Activated T-helper 1 cell treated with anti-CD3 and anti-CD28 coated beads, Interleukin-2, amount 50 U/mL, for 16 hours (primary cell): ENCODE measurements around the gene LBHD2.
"Not testable (repeated sequence)": the region's sequence is repeated elsewhere in the genome, so short reads cannot be mapped to it uniquely, and the experiment has no call there.

Experiments used
- DNase-seq, 2 donors: peaks; one replicate each; pipeline ENCODE4 v3.0.0-alpha.2; 2020; ENCODE audit warnings: low read depth in 1 of 2, low spot score in 1 of 2

The LBHD2 gene

GRCh38 chr14:103118018-103118662 lies 34.1 kb downstream of the LBHD2 start:
- DNase-seq: no peak

- no peak for DNase-seq
Measured at GRCh38 chr14:103118663-103119404, 34.8 kb downstream of the LBHD2 start.

GRCh38 chr14:103119527-103119926 lies 35.5 kb downstream of the LBHD2 start:
- not testable (repeated sequence) for DNase-seq

GRCh38 chr14:103121121-103121845 lies 37.3 kb downstream of the LBHD2 start:
- DNase-seq: no peak

- no peak for DNase-seq
Measured at GRCh38 chr14:103121846-103122584, 38.0 kb downstream of the LBHD2 start.

GRCh38 chr14:103122585-103122946 lies 38.6 kb downstream of the LBHD2 start:
- DNase-seq: no peak

- no peak for DNase-seq
Measured at GRCh38 chr14:103122947-103123633, 39.1 kb downstream of the LBHD2 start, which contains the start of gene TNFAIP2. Gene TNFAIP2 (plus strand): TSS chr14:103123461. CDS start chr14:103126458, 2,997 bp downstream.

GRCh38 chr14:103123634-103124500 lies 39.9 kb downstream of the LBHD2 start:
- DNase-seq: no peak

- DNase-seq: no peak
Measured at GRCh38 chr14:103124501-103125001, 40.5 kb downstream of the LBHD2 start.

- DNase-seq: no peak
Measured at GRCh38 chr14:103125098-103126070, 41.4 kb downstream of the LBHD2 start.

GRCh38 chr14:103126088-103126872 lies 42.3 kb downstream of the LBHD2 start:
- DNase-seq: no peak

- DNase-seq: no peak
Measured at GRCh38 chr14:103126873-103127304, 42.9 kb downstream of the LBHD2 start.

GRCh38 chr14:103127356-103127755 lies 43.3 kb downstream of the LBHD2 start:
- no peak for DNase-seq

GRCh38 chr14:103127861-103128598 lies 44.0 kb downstream of the LBHD2 start:
- no peak for DNase-seq

- no peak for DNase-seq
Measured at GRCh38 chr14:103128631-103129300, 44.8 kb downstream of the LBHD2 start.

GRCh38 chr14:103129301-103130016 lies 45.4 kb downstream of the LBHD2 start:
- DNase-seq: no peak
